Neuron (in vitro differentiated cells): ENCODE results near the gene BPIFB4.
"Not testable (repeated sequence)": the region's sequence is repeated elsewhere in the genome, so short reads cannot be mapped to it uniquely, and the experiment has no call there.

ENCODE experiments used
- H2AFZ ChIP-seq: one replicate; pipeline ENCODE4 v1.6.1; 2013; ENCODE audit warnings: low read depth, mild to moderate bottlenecking, inconsistent platforms, low read length, moderate library complexity
- H3K27me3 ChIP-seq: one replicate; pipeline ENCODE4 v1.6.1; 2013; ENCODE audit warnings: low read length; ENCODE audit not compliant: insufficient read depth
- H3K36me3 ChIP-seq: one replicate; pipeline ENCODE4 v1.6.1; 2013; ENCODE audit warnings: low read length; ENCODE audit not compliant: insufficient read depth
- H3K4me1 ChIP-seq: one replicate; pipeline ENCODE4 v1.6.1; 2013; ENCODE audit warnings: low read length; ENCODE audit not compliant: insufficient read depth
- H3K4me3 ChIP-seq: 2 replicates; pipeline ENCODE4 v1.5.1; 2013; ENCODE audit warnings: mild to moderate bottlenecking, low read length, moderate library complexity
- H3K9me3 ChIP-seq: one replicate; pipeline ENCODE4 v1.6.1; 2013; ENCODE audit warnings: low read length

The BPIFB4 gene

GRCh38 chr20:33081411-33082154 is 2.1 kb downstream of the BPIFB4 start:
- no peak overlapping the region for H2AFZ ChIP-seq
- H3K4me1 ChIP-seq, result no peaks in the 10 kb centered on the region
- no peak overlapping the region for H3K4me3 ChIP-seq
- H3K36me3 ChIP-seq, result no peaks in the 10 kb centered on the region
- H3K9me3 ChIP-seq, result no peaks in the 10 kb centered on the region
- no peaks in the 10 kb centered on the region for H3K27me3 ChIP-seq

DNA sequence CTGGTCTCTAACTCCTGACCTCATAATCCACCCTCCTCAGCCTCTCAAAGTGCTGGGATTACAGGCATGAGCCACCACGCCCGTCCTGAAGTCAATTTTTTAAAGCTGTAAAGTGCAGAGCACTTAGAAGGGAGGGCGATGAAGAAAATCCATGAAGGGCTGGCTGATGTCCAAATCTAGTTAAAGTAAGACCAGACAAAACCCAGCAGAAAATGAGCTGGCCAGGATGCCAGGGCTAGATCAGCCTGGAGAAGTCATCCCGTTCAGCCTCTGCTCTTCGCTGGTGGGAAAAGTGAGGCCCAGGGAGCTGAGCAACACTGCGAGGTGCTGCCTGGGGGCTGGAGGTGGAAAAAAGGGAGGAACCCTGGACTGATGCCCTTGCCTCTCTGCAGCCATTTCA is 3.1 kb downstream of the BPIFB4 start:
- H3K4me1 ChIP-seq, result no peaks in the 10 kb centered on the region
- no peaks in the 10 kb centered on the region for H3K9me3 ChIP-seq
- H3K36me3 ChIP-seq, result no peaks in the 10 kb centered on the region
- no peaks in the 10 kb centered on the region for H3K27me3 ChIP-seq
- H2AFZ ChIP-seq, result no peak overlapping the region
- no peak overlapping the region for H3K4me3 ChIP-seq

GRCh38 chr20:33083544-33084340 is 4.3 kb downstream of the BPIFB4 start:
- H3K9me3 ChIP-seq, result no peaks in the 10 kb centered on the region

DNA sequence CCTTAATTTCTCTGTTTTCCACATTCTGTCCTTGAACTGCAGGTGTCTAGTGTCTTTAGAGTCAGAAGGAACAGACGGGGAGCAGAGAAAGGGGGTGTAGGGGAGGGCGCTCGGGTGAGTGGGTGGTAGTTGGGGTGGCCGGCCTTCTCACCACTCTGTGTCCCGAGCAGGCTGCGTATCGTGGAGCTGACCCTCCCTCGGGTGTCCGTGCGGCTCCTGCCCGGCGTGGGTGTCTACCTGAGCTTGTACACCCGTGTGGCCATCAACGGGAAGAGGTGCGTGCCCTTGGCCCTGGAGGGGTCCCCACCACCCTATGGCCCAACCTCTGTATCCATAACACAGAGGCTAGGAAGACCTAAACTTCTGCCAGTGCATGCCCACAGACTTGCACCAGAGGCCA is 5.3 kb downstream of the BPIFB4 start:
- H3K27me3 ChIP-seq, result no peaks in the 10 kb centered on the region
- no peaks in the 10 kb centered on the region for H3K9me3 ChIP-seq
- H3K4me1 ChIP-seq, result no peaks in the 10 kb centered on the region
- no peak overlapping the region for H3K4me3 ChIP-seq
- H2AFZ ChIP-seq, result no peak overlapping the region
- H3K36me3 ChIP-seq, result no peaks in the 10 kb centered on the region

More at GRCh38 chr20:33083544-33084340, 4.3 kb downstream of the BPIFB4 start:
- Histone ChIP-seq H3K36me3 (no peaks in the 10 kb centered on the region), H2AFZ (no peak overlapping the region), H3K4me1 (no peaks in the 10 kb centered on the region), H3K4me3 (no peak overlapping the region), H3K27me3 (no peaks in the 10 kb centered on the region)

DNA sequence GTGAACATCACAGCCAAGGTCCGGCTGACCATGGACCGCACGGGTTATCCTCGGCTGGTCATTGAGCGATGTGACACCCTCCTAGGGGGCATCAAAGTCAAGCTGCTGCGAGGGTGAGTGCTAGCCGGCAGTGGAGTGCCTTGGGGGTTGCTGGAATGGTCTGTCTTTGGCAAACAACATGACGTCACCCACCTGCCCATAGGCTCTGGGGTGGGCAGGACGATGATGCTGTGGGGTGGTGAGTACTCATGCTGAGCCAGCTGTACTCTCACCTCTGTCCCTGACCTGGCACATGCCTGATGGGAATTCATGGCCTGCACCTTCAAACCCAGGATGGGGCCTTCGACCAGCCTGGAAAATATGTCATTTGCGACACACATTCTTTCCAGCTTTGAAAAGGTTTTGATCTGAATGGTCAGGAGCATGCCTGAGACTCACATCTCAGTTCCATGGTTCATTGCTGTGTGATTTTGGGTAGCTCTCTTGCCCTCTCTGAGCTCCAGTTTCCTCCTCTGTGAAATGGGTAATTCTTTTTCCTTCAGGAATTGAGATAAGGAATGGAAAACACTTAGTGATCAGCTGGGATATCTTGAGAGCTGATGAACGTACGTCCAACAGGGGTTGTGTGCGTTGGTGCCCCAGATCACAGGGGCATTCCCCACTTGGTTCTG is 6.7 kb downstream of the BPIFB4 start:
- no peaks in the 10 kb centered on the region for H3K9me3 ChIP-seq
- H3K36me3 ChIP-seq, result no peaks in the 10 kb centered on the region
- H3K4me1 ChIP-seq, result no peaks in the 10 kb centered on the region
- no peaks in the 10 kb centered on the region for H3K27me3 ChIP-seq
- H2AFZ ChIP-seq, result no peak overlapping the region
- no peak overlapping the region for H3K4me3 ChIP-seq

- no peaks in the 10 kb centered on the region for H3K9me3 ChIP-seq
- H3K4me1 ChIP-seq, result no peaks in the 10 kb centered on the region
- no peak overlapping the region for H3K4me3 ChIP-seq
- no peaks in the 10 kb centered on the region for H3K27me3 ChIP-seq
- H3K36me3 ChIP-seq, result no peaks in the 10 kb centered on the region
- H2AFZ ChIP-seq, result no peak overlapping the region
Observed at GRCh38 chr20:33091147-33091546, 11.7 kb downstream of the BPIFB4 start.

GRCh38 chr20:33091693-33092092 is 12.2 kb downstream of the BPIFB4 start:
- Histone ChIP-seq H3K27me3 (no peaks in the 10 kb centered on the region), H3K4me3 (no peak overlapping the region), H3K36me3 (no peaks in the 10 kb centered on the region), H2AFZ (no peak overlapping the region), H3K9me3 (no peaks in the 10 kb centered on the region), H3K4me1 (no peaks in the 10 kb centered on the region)

- Histone ChIP-seq H3K36me3 (no peaks in the 10 kb centered on the region), H3K9me3 (no peaks in the 10 kb centered on the region), H3K27me3 (no peaks in the 10 kb centered on the region), H3K4me1 (no peaks in the 10 kb centered on the region), H2AFZ (no peak overlapping the region), H3K4me3 (no peak overlapping the region)
Observed at GRCh38 chr20:33092361-33092760, 12.9 kb downstream of the BPIFB4 start.

GRCh38 chr20:33093074-33093473 is 13.6 kb downstream of the BPIFB4 start:
- H2AFZ ChIP-seq, result no peak overlapping the region
- no peaks in the 10 kb centered on the region for H3K4me1 ChIP-seq
- no peak overlapping the region for H3K4me3 ChIP-seq
- no peaks in the 10 kb centered on the region for H3K36me3 ChIP-seq
- no peaks in the 10 kb centered on the region for H3K9me3 ChIP-seq
- no peaks in the 10 kb centered on the region for H3K27me3 ChIP-seq

DNA sequence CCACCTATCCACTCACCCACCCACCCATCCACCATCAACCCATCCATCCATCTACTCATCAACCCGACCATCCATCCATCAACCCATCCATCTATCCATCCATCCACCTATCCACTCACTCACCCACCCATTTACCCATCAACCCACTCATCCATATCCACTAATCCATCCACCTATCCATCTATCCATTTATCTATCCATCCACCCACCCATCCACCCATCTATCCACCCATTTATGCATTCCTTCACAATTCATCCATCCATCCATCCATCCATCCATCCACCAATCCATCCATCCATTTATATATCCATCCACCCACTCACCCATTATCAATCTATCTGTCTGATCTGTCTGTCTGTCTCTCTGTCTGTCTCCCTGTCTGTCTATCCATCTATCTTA is 14.1 kb downstream of the BPIFB4 start:
- Histone ChIP-seq H2AFZ (no peak overlapping the region), H3K4me1 (no peaks in the 10 kb centered on the region), H3K9me3 (no peaks in the 10 kb centered on the region), H3K36me3 (no peaks in the 10 kb centered on the region), H3K4me3 (no peak overlapping the region), H3K27me3 (no peaks in the 10 kb centered on the region)

GRCh38 chr20:33095249-33095648 is 15.8 kb downstream of the BPIFB4 start:
- Histone ChIP-seq H3K4me1 (no peaks in the 10 kb centered on the region), H3K4me3 (no peak overlapping the region), H3K9me3 (no peaks in the 10 kb centered on the region), H3K36me3 (no peaks in the 10 kb centered on the region), H2AFZ (no peak overlapping the region), H3K27me3 (no peaks in the 10 kb centered on the region)

DNA sequence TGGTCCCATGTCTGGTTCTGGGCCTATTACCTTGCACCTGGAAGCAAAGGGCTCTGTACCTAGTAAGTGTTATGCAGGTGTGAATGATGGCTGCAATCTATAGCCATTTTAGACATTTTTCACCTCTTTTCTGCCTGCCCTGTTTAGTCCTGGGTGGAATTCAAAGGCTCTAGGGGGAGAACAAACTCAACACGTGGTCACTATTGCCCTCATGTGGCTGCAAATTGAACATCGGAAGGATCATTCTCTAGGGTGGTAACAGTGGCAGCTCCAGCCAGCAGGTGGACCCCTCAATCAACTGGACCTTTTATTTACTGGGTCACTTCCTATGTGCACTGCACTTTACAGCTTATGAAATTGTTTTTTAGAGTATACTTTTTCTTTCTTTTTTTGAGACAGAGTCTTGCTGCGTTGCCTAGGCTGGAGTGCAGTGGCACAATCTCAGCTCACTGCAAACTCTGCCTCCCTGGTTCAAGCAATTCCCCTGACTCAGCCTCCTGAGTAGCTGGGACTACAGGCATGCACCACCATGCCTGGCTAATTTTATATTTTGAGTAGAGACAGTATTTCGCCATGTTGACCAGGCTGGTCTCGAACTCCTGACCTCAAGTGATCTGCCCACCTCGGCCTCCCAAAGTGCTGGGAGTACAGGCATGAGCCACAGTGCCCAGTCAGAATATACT is 16.6 kb downstream of the BPIFB4 start:
- H3K9me3 ChIP-seq, H3K27me3 ChIP-seq, H3K4me3 ChIP-seq, H2AFZ ChIP-seq, H3K36me3 ChIP-seq, H3K4me1 ChIP-seq: not testable (repeated sequence)

- Histone ChIP-seq H3K36me3 (no peaks in the 10 kb centered on the region), H3K4me1 (no peaks in the 10 kb centered on the region), H3K4me3 (no peak overlapping the region), H3K9me3 (no peaks in the 10 kb centered on the region), H2AFZ (no peak overlapping the region), H3K27me3 (no peaks in the 10 kb centered on the region)
Observed at GRCh38 chr20:33097001-33097400, 17.6 kb downstream of the BPIFB4 start.
